K562 (cell line): ENCODE results near the gene COX5A. TPM values are rescaled to one million over a fixed set of nuclear protein-coding genes. Genes with fewer than 3 reads are reported as not detected.

ENCODE experiments used
- ATAC-seq: fragments of 200-7000 bp; cut with Tn5 transposase; 3 replicates; pipeline ENCODE4 v1.9.1; 2020; ENCODE audit warnings: moderate library complexity
- BruUV-seq: library from RNA; stranded (reverse); fragments of 400-500 nt; replicated peaks from 2 replicates; lab custom pipeline; 2021; lab: Mats Ljungman, UMichigan
- CTCF ChIA-PET: fragments of 300-600 bp; formaldehyde crosslinking; extraction: SDS; loops from one replicate; lab custom pipeline; 2021; ENCODE audit warnings: low intra/inter-chr PET ratio; lab: Yijun Ruan, JAX
- POLR2A ChIA-PET: fragments of 300-600, 350-650 bp; sonication (Branson Sonifier 250); formaldehyde crosslinking; extraction: SDS; loops from one replicate; lab custom pipeline; 2021; ENCODE audit warnings: antibody characterized with exemption, inconsistent platforms; lab: Yijun Ruan, JAX
- DNase-seq, 4 experiments: peaks; one replicate each; pipeline versions ENCODE4 v3.0.0 to v3.0.0-alpha.2; 2011 to 2018; ENCODE audit warnings: low spot score in 3 of 4, mixed read lengths in 3 of 4; ENCODE audit errors: extremely low read depth in 1 of 4
- FAIRE-seq: peaks from 2 replicates; lab custom pipeline; 2011; peaks lifted over from hg19 to GRCh38; lab: Jason Lieb, UNC
- H2AFZ ChIP-seq: 2 replicates; pipeline ENCODE4 v1.6.0; 2011; ENCODE audit warnings: low read depth, low read length, control low read depth, inconsistent platforms
- H3K27ac ChIP-seq: fragments of 200-600 bp; 3 replicates; pipeline ENCODE4 v1.8.0; 2011; ENCODE audit warnings: low read depth, mild to moderate bottlenecking, control low read depth, inconsistent platforms, low read length, moderate library complexity, mixed read lengths; ENCODE audit errors: extremely low read depth
- H3K27me3 ChIP-seq, 2 experiments: fragments of 300-600 bp in 1 of 2; 2 replicates in 1 of 2; 3 replicates in 1 of 2; pipeline versions ENCODE4 v1.6.0 to v1.8.0; 2011; ENCODE audit warnings: inconsistent platforms in 2 of 2, low read length in 2 of 2, mild to moderate bottlenecking in 1 of 2, mixed read lengths in 1 of 2, moderate library complexity in 1 of 2; ENCODE audit not compliant: control insufficient read depth in 2 of 2, insufficient read depth in 2 of 2
- H3K36me3 ChIP-seq: fragments of 300-600 bp; 3 replicates; pipeline ENCODE4 v1.8.0; 2011; ENCODE audit warnings: mild to moderate bottlenecking, low read length, inconsistent platforms; ENCODE audit not compliant: control insufficient read depth, insufficient read depth
- H3K4me1 ChIP-seq, 2 experiments: fragments of 200-600 bp in 1 of 2; replicated peaks in 1 of 2; 2 replicates in 1 of 2; 3 replicates in 1 of 2; pipeline versions ENCODE4 v1.5.1 to v1.8.0; 2011; ENCODE audit warnings: inconsistent platforms in 2 of 2, low read length in 2 of 2, mild to moderate bottlenecking in 1 of 2, mixed read lengths in 1 of 2, moderate library complexity in 1 of 2; ENCODE audit not compliant: control insufficient read depth in 2 of 2, insufficient read depth in 2 of 2
- H3K4me2 ChIP-seq: 2 replicates; pipeline ENCODE4 v1.6.1; 2011; ENCODE audit warnings: low read length, control low read depth, inconsistent platforms, mixed read lengths; ENCODE audit not compliant: insufficient read depth
- H3K4me3 ChIP-seq: fragments of 200-600 bp; sonication (generic), shearing (Covaris generic); 2 replicates; pipeline ENCODE4 v1.5.1; 2016; ENCODE audit warnings: control low read depth, inconsistent platforms
- H3K79me2 ChIP-seq: fragments of 200-600 bp; 3 replicates; pipeline ENCODE4 v1.8.0; 2011; ENCODE audit warnings: low read length, inconsistent platforms; ENCODE audit not compliant: control insufficient read depth, insufficient read depth
- H3K9ac ChIP-seq, 2 experiments: 2 replicates each; pipeline versions ENCODE4 v1.6.0 to v1.6.1; 2011; ENCODE audit warnings: low read depth in 2 of 2, low read length in 2 of 2, control low read depth in 1 of 2, inconsistent platforms in 1 of 2, mild to moderate bottlenecking in 1 of 2, mixed read lengths in 1 of 2; ENCODE audit not compliant: insufficient read depth in 1 of 2
- H3K9me1 ChIP-seq: one replicate; pipeline ENCODE4 v1.6.0; 2011; ENCODE audit warnings: inconsistent platforms, mild to moderate bottlenecking, low read length, moderate library complexity; ENCODE audit not compliant: control insufficient read depth, insufficient read depth
- H3K9me3 ChIP-seq: replicated peaks from 2 replicates; pipeline ENCODE4 v1.5.1; 2011; ENCODE audit warnings: low read depth, low read length, inconsistent platforms; ENCODE audit not compliant: control insufficient read depth, insufficient read depth
- H4K20me1 ChIP-seq: replicated peaks from 2 replicates; pipeline ENCODE4 v1.6.1; 2011; ENCODE audit warnings: low read length, inconsistent platforms, mixed read lengths; ENCODE audit not compliant: control insufficient read depth, insufficient read depth
- IFI16 ChIP-seq: fragments of 250-450 bp; sonication (Bioruptor Pico); IDR thresholded peaks from 2 replicates; pipeline ENCODE4 v2.1.2; 2022; ENCODE audit warnings: mild to moderate bottlenecking, inconsistent platforms
- KDM1A ChIP-seq, 2 experiments: fragments of 450-650 bp; IDR thresholded peaks; 2 replicates each; pipeline ENCODE4 v1.6.1; 2016; ENCODE audit warnings: mild to moderate bottlenecking in 2 of 2
- MAFG ChIP-seq: fragments of 450-650 bp; conservative IDR thresholded peaks from 2 replicates; pipeline ENCODE4 v1.6.1; 2016; ENCODE audit warnings: missing genetic modification characterization, missing compliant biosample characterization
- MECOM ChIP-seq: fragments of 250-450 bp; sonication (Bioruptor Pico); IDR thresholded peaks from 2 replicates; pipeline ENCODE4 v1.8.0; 2022; ENCODE audit warnings: inconsistent platforms
- PCBP1 ChIP-seq: fragments of 200-400 bp; formaldehyde crosslinking; IDR thresholded peaks from 2 replicates; pipeline ENCODE4 v1.6.1; 2018; ENCODE audit warnings: mild to moderate bottlenecking, low read depth, low read length; ENCODE audit not compliant: poor library complexity, severe bottlenecking
- SRF ChIP-seq, 2 experiments: fragments of 250-450, 450-650 bp in 1 of 2; sonication (Bioruptor Pico) in 1 of 2; sonication (generic) in 1 of 2; formaldehyde crosslinking; IDR thresholded peaks; 2 replicates each; pipeline versions ENCODE4 v1.5.0 to v1.5.1; 2020 to 2022; ENCODE audit warnings: mild to moderate bottlenecking in 1 of 2, missing genetic modification reagents in 1 of 2
- TCF3 ChIP-seq: sonication (generic); formaldehyde crosslinking; IDR thresholded peaks from 2 replicates; pipeline ENCODE4 v1.4.0; 2020; ENCODE audit warnings: mild to moderate bottlenecking, missing genetic modification reagents
- ZFP36 ChIP-seq: fragments of 150-350 bp; IDR thresholded peaks from 2 replicates; pipeline ENCODE4 v1.6.1; 2018; ENCODE audit warnings: low read length, low read depth; ENCODE audit not compliant: partially characterized antibody
- ZNF140 ChIP-seq: fragments of 250-450 bp; sonication (Bioruptor Pico); IDR thresholded peaks from 2 replicates; pipeline ENCODE4 v1.8.0; 2021; ENCODE audit warnings: moderate library complexity, mild to moderate bottlenecking, inconsistent platforms
- ZNF408 ChIP-seq: fragments of 250-450 bp; sonication (Bioruptor Pico); IDR thresholded peaks from 2 replicates; pipeline ENCODE4 v1.4.0; 2020; ENCODE audit warnings: low read depth, mild to moderate bottlenecking, moderate library complexity
- WGBS: fragments of 100-300 bp; shearing (Covaris generic); methylation state at CpG from one replicate; pipeline ENCODE4 v1.1.6; 2016; ENCODE audit warnings: low coverage, mixed read lengths; ENCODE audit not compliant: insufficient coverage; ENCODE audit errors: missing lambda C conversion rate; 5-methylcytosine and 5-hydroxymethylcytosine counted together
- in situ Hi-C: fragments of 300-500 bp; cut with MboI; formaldehyde crosslinking; loops from 4 replicates; pipeline ENCODE4 v1.15.0; 2018; ENCODE audit warnings: inconsistent platforms, mixed read lengths
- intact Hi-C: fragments of 100-400 bp; cut with micrococcal nuclease; formaldehyde crosslinking; loops from 2 replicates; pipeline ENCODE4 v1.14.2; 2022
- polyA plus RNA-seq, 8 experiments: library from polyadenylated mRNA; depleted of rRNA in 4 of 8; stranded (reverse) in 5 of 8; unstranded in 3 of 8; fragments of >200 nt; fragmentation: Nextera tagmentation in 2 of 8; fragmentation: Illumina TruSeq in 1 of 8; extraction: Ambion mirVana in 2 of 8; extraction: Trizol in 1 of 8; gene quantifications; 2 replicates each; pipeline versions ENCODE4 v1.2.1 to v1.2.3, GENCODE V29; 2011 to 2014; ENCODE audit warnings: inconsistent platforms in 1 of 8, missing spikeins in 1 of 8
- total RNA-seq, 7 experiments: library from RNA; depleted of rRNA in 6 of 7; stranded (reverse); fragments of >200 nt in 6 of 7; fragmentation: Illumina TruSeq in 2 of 7; extraction: Trizol in 2 of 7; gene quantifications; 2 replicates each; pipeline versions ENCODE4 v1.2.1 to v1.2.3, GENCODE V29; 2011 to 2021; ENCODE audit warnings: low replicate concordance in 1 of 7
- TF ChIP-seq, protein P1 (sequence below), 2 experiments: IDR thresholded peaks; 2 replicates each; pipeline ENCODE4 v1.6.1; 2011; ENCODE audit warnings: borderline replicate concordance in 1 of 2, control low read depth in 1 of 2, low read depth in 1 of 2, low read length in 1 of 2, mild to moderate bottlenecking in 1 of 2, mixed read lengths in 1 of 2, moderate library complexity in 1 of 2; ENCODE audit not compliant: insufficient read depth in 1 of 2, insufficient read length in 1 of 2, poor library complexity in 1 of 2, severe bottlenecking in 1 of 2; ENCODE audit errors: extremely low read depth in 1 of 2
- TF ChIP-seq, protein P2 (sequence below), 2 experiments: fragments of 450-650 bp in 1 of 2; sonication (generic) in 1 of 2; formaldehyde crosslinking in 1 of 2; IDR thresholded peaks; 2 replicates each; pipeline versions ENCODE4 v1.7.1 to v1.9.0; 2016 to 2022; ENCODE audit warnings: inconsistent platforms in 1 of 2, mild to moderate bottlenecking in 1 of 2, missing genetic modification reagents in 1 of 2

The COX5A gene
- total and polyA plus RNA-seq, 9 of the 15 experiments (the other 6 are each of a cell fraction or from before 2014, with no cell fraction given), result 86.8 to 553 (median 371) TPM

DNA sequence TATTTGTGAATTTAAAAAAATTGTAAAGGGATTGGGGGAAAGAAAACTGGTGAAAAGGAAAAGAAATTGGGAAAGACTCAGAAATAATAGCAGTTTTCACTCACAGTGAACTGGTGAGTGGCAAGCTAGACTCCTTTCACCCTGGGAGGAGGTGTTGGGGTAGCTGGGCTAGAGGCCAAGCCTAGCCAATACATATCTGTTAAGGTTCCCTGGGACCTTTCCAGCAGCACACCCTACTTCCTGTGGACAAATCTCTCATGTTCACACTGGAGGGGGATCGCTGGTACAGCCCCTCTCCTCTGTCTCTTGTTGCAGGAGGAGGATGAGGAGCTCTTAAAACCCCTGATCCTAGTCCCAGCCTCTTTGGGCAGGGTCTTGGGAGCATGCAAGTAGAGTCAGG lies 22.4 kb upstream of the COX5A start:
- no TSS peak for BruUV-seq
- no peak for DNase-seq
- intact Hi-C loops, result no loop called here
- ChIA-PET POLR2A (interaction anchor here (0.8 to 1.4 kb wide), 3 partner anchors 12 to 187 kb away, joined by 3 to 5 read pairs (median 3); no protein-coding TSS in a partner anchor), CTCF (no interaction called here)
- H3K9me1 ChIP-seq, result no peaks in the 10 kb centered on the region
- H2AFZ ChIP-seq, result no peak overlapping the region
- no peaks in the 10 kb centered on the region for H3K36me3 ChIP-seq
- peaks cover 34 to 53% of the 10 kb centered on the region in 2 experiments for H3K27me3 ChIP-seq
- ATAC-seq, result no peak
- H3K9ac ChIP-seq, result no peak overlapping the region
- FAIRE-seq, result no peak
- peaks cover 7% of the 10 kb centered on the region; the same call in 1 of the 3 replicates for H3K79me2 ChIP-seq
- H3K4me1 ChIP-seq, result peaks cover 18 to 38% of the 10 kb centered on the region in 2 experiments
- in situ Hi-C loops, result no loop called here
- H3K4me3 ChIP-seq, result no peak overlapping the region
- H3K9me3 ChIP-seq, result no peaks in the 10 kb centered on the region
- no peak overlapping the region for H3K4me2 ChIP-seq
- no peak overlapping the region for H3K27ac ChIP-seq
- 0% methylated on average over 1 of the region's 1 CpG for WGBS
- H4K20me1 ChIP-seq, result peaks cover 13% of the 10 kb centered on the region
- TF ChIP-seq MAFG (tag) (no peak), ZNF408 (no peak), MECOM (CRISPR knock-in tag) (no peak), PCBP1 (no peak), ZNF140 (CRISPR knock-in tag) (no peak), KDM1A (IDR thresholded peaks at IDR 0.05) (no peak), TCF3 (CRISPR knock-in tag) (no peak), ZFP36 (no peak), SRF (CRISPR knock-in tag; IDR thresholded peaks at IDR 0.05) (no peak), IFI16 (CRISPR knock-in tag) (no peak)
- TF ChIP-seq, protein P1, sequence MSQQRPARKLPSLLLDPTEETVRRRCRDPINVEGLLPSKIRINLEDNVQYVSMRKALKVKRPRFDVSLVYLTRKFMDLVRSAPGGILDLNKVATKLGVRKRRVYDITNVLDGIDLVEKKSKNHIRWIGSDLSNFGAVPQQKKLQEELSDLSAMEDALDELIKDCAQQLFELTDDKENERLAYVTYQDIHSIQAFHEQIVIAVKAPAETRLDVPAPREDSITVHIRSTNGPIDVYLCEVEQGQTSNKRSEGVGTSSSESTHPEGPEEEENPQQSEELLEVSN (IDR thresholded peaks at IDR 0.05; ENCODE audit: borderline replicate concordance in 1 of 2, extremely low read depth in 1 of 2, insufficient read depth in 1 of 2, insufficient read length in 1 of 2, low read depth in 1 of 2, low read length in 1 of 2, poor library complexity in 1 of 2, severe bottlenecking in 1 of 2), result no peak
- TF ChIP-seq, protein P2, sequence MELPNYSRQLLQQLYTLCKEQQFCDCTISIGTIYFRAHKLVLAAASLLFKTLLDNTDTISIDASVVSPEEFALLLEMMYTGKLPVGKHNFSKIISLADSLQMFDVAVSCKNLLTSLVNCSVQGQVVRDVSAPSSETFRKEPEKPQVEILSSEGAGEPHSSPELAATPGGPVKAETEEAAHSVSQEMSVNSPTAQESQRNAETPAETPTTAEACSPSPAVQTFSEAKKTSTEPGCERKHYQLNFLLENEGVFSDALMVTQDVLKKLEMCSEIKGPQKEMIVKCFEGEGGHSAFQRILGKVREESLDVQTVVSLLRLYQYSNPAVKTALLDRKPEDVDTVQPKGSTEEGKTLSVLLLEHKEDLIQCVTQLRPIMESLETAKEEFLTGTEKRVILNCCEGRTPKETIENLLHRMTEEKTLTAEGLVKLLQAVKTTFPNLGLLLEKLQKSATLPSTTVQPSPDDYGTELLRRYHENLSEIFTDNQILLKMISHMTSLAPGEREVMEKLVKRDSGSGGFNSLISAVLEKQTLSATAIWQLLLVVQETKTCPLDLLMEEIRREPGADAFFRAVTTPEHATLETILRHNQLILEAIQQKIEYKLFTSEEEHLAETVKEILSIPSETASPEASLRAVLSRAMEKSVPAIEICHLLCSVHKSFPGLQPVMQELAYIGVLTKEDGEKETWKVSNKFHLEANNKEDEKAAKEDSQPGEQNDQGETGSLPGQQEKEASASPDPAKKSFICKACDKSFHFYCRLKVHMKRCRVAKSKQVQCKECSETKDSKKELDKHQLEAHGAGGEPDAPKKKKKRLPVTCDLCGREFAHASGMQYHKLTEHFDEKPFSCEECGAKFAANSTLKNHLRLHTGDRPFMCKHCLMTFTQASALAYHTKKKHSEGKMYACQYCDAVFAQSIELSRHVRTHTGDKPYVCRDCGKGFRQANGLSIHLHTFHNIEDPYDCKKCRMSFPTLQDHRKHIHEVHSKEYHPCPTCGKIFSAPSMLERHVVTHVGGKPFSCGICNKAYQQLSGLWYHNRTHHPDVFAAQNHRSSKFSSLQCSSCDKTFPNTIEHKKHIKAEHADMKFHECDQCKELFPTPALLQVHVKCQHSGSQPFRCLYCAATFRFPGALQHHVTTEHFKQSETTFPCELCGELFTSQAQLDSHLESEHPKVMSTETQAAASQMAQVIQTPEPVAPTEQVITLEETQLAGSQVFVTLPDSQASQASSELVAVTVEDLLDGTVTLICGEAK (IDR thresholded peaks at IDR 0.05), result no peak
- TF ChIP-seq, protein P2 (CRISPR knock-in tag; IDR thresholded peaks at IDR 0.05), result no peak
